D341Med (cell line): ENCODE data around the gene GOLPH3.
"Not testable (repeated sequence)": the region's sequence is repeated elsewhere in the genome, so short reads cannot be mapped to it uniquely, and the experiment has no call there.

ENCODE experiments used
- DNase-seq: peaks from one replicate; pipeline ENCODE4 v3.0.0; 2012; ENCODE audit warnings: low spot score

GOLPH3 gene

GRCh38 chr5:32174011-32174870 is at the start of gene GOLPH3:
GOLPH3 (minus strand) TSS chr5:32174319; CDS start chr5:32174034, 285 bp downstream.
- peak; percentile 92 for DNase-seq

GRCh38 chr5:32222723-32223470 is 48.8 kb upstream of the GOLPH3 start:
- DNase-seq = no peak

- no peak for DNase-seq
These were observed 43.8 kb upstream of the GOLPH3 start for GRCh38 chr5:32217886-32218396.

- DNase-seq = not testable (repeated sequence)
These were observed 40.2 kb upstream of the GOLPH3 start for GRCh38 chr5:32214344-32214743.

- DNase-seq = no peak
These were observed 36.0 kb upstream of the GOLPH3 start for GRCh38 chr5:32210151-32210550.

GRCh38 chr5:32208837-32209236 is 34.7 kb upstream of the GOLPH3 start:
- DNase-seq = not testable (repeated sequence)

GRCh38 chr5:32207355-32207634 is 33.2 kb upstream of the GOLPH3 start:
- DNase-seq = no peak

GRCh38 chr5:32206509-32207354 is 32.6 kb upstream of the GOLPH3 start:
- no peak for DNase-seq

GRCh38 chr5:32206053-32206452 is 31.9 kb upstream of the GOLPH3 start:
- DNase-seq = no peak

- no peak for DNase-seq
These were observed 28.3 kb upstream of the GOLPH3 start for GRCh38 chr5:32202394-32202793.

GRCh38 chr5:32201122-32201753 is 27.1 kb upstream of the GOLPH3 start:
- DNase-seq = no peak

- no peak for DNase-seq
These were observed 22.9 kb upstream of the GOLPH3 start for GRCh38 chr5:32197032-32197431.

GRCh38 chr5:32195265-32195664 is 21.1 kb upstream of the GOLPH3 start:
- DNase-seq = no peak

- DNase-seq = no peak
These were observed 19.5 kb upstream of the GOLPH3 start for GRCh38 chr5:32193591-32193990.

GRCh38 chr5:32190095-32190494 is 16.0 kb upstream of the GOLPH3 start:
- no peak for DNase-seq

GRCh38 chr5:32187675-32188074 is 13.6 kb upstream of the GOLPH3 start:
- no peak for DNase-seq

- no peak for DNase-seq
These were observed 8.4 kb upstream of the GOLPH3 start for GRCh38 chr5:32182463-32183063.

- peak; percentile 61 for DNase-seq
These were observed 680 bp downstream of the GOLPH3 start for GRCh38 chr5:32173267-32174010.

GRCh38 chr5:32172923-32173266 is 1.2 kb downstream of the GOLPH3 start:
- no peak for DNase-seq

- DNase-seq = not testable (repeated sequence)
These were observed 1.8 kb downstream of the GOLPH3 start for GRCh38 chr5:32172186-32172911.
